Neural cell (in vitro differentiated cells): ENCODE results near the gene CRIP1.

Experiments used
- CTCF ChIP-seq: fragments of 450-650 bp; IDR thresholded peaks from 2 replicates; pipeline ENCODE4 v1.5.1; 2014; ENCODE audit warnings: antibody characterized with exemption, mild to moderate bottlenecking, moderate library complexity; ENCODE audit not compliant: poor library complexity, severe bottlenecking
- EP300 ChIP-seq: fragments of 450-650 bp; conservative IDR thresholded peaks from 2 replicates; pipeline ENCODE4 v1.6.1; 2014; ENCODE audit warnings: antibody characterized with exemption, mild to moderate bottlenecking, moderate library complexity; ENCODE audit not compliant: poor library complexity, severe bottlenecking
- EZH2 ChIP-seq: fragments of 200-600, 300-800 bp; shearing (Covaris generic), sonication (generic); IDR thresholded peaks from 2 replicates; pipeline ENCODE4 v1.6.1; 2014; ENCODE audit warnings: antibody characterized with exemption, low read length, borderline replicate concordance, mild to moderate bottlenecking; ENCODE audit not compliant: insufficient read depth, poor library complexity, severe bottlenecking
- MXI1 ChIP-seq: fragments of 450-650 bp; conservative IDR thresholded peaks from 2 replicates; pipeline ENCODE4 v1.6.1; 2014; ENCODE audit warnings: antibody characterized with exemption, mild to moderate bottlenecking; ENCODE audit not compliant: poor library complexity, severe bottlenecking
- POLR2AphosphoS5 ChIP-seq: IDR thresholded peaks from 2 replicates; pipeline ENCODE4 v1.6.1; 2012
- RAD21 ChIP-seq: fragments of 450-650 bp; conservative IDR thresholded peaks from 2 replicates; pipeline ENCODE4 v1.6.1; 2014; ENCODE audit warnings: antibody characterized with exemption, mild to moderate bottlenecking, moderate library complexity
- REST ChIP-seq: IDR thresholded peaks from 2 replicates; pipeline ENCODE4 v1.6.1; 2012; ENCODE audit warnings: borderline replicate concordance
- TAF1 ChIP-seq: IDR thresholded peaks from 2 replicates; pipeline ENCODE4 v1.6.1; 2012; ENCODE audit warnings: low read depth

GRCh38 chr14:105499256-105500035 is 12.8 kb downstream of the CRIP1 start:
- TF ChIP-seq EZH2 = no peak
- no peak for TF ChIP-seq CTCF
- no peak for TF ChIP-seq RAD21
- TF ChIP-seq POLR2AphosphoS5 = no peak
- no peak for TF ChIP-seq REST
- no peak for TF ChIP-seq EP300
- no peak for TF ChIP-seq MXI1
- no peak for TF ChIP-seq TAF1
